ENCODE measurements around the gene NHS. TPM values are rescaled to one million over a fixed set of nuclear protein-coding genes. Genes with fewer than 3 reads are reported as not detected.

NHS gene
- total RNA-seq, 6 experiments from 2014 or later, result 0.06 to 0.27 (median 0.12) TPM

GRCh38 chrX:17597836-17598439, 222.9 kb downstream of the NHS start:
- H3K4me1 ChIP-seq, result peaks cover 0 to 10% (median 2%) of the 10 kb centered on the region in 4 donors
- H3K9me3 ChIP-seq, result no peaks in the 10 kb centered on the region
- no peak overlapping the region for H3K4me3 ChIP-seq
- TF ChIP-seq, protein P1, sequence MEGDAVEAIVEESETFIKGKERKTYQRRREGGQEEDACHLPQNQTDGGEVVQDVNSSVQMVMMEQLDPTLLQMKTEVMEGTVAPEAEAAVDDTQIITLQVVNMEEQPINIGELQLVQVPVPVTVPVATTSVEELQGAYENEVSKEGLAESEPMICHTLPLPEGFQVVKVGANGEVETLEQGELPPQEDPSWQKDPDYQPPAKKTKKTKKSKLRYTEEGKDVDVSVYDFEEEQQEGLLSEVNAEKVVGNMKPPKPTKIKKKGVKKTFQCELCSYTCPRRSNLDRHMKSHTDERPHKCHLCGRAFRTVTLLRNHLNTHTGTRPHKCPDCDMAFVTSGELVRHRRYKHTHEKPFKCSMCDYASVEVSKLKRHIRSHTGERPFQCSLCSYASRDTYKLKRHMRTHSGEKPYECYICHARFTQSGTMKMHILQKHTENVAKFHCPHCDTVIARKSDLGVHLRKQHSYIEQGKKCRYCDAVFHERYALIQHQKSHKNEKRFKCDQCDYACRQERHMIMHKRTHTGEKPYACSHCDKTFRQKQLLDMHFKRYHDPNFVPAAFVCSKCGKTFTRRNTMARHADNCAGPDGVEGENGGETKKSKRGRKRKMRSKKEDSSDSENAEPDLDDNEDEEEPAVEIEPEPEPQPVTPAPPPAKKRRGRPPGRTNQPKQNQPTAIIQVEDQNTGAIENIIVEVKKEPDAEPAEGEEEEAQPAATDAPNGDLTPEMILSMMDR (IDR thresholded peaks at IDR 0.05), result no peak
- no peak for TF ChIP-seq POLR2A (IDR thresholded peaks at IDR 0.05)
- 20% methylated on average over 2 of the region's 6 CpGs for WGBS (ENCODE audit: insufficient coverage, low coverage, low lambda C conversion rate, missing lambda C conversion rate)
- H3K36me3 ChIP-seq, result no peaks in the 10 kb centered on the region
- ATAC-seq (peak; percentile 52 to 76 (median 68)), DNase-seq (peak; percentile 57 to 79 (median 78))
- no peak overlapping the region for H3K27ac ChIP-seq
- H3K27me3 ChIP-seq, result no peaks in the 10 kb centered on the region
- intact Hi-C loops (cut with DNase I), result no loop called here

GRCh38 chrX:17601441-17602200, 226.6 kb downstream of the NHS start:
- no peaks in the 10 kb centered on the region for H3K9me3 ChIP-seq
- no peaks in the 10 kb centered on the region for H3K27me3 ChIP-seq
- DNase-seq (no peak), ATAC-seq (no peak)
- H3K4me1 ChIP-seq, result peaks cover 0 to 5% (median under 1%) of the 10 kb centered on the region in 4 donors
- H3K4me3 ChIP-seq, result no peak overlapping the region
- WGBS (ENCODE audit: insufficient coverage, low coverage, low lambda C conversion rate, missing lambda C conversion rate), result 40% methylated on average over 6 of the region's 6 CpGs
- TF ChIP-seq, protein P1 (IDR thresholded peaks at IDR 0.05), result no peak
- no peak for TF ChIP-seq POLR2A (IDR thresholded peaks at IDR 0.05)
- intact Hi-C loops (cut with DNase I), result no loop called here
- H3K36me3 ChIP-seq, result no peaks in the 10 kb centered on the region
- no peak overlapping the region for H3K27ac ChIP-seq

GRCh38 chrX:17602245-17602644, 227.2 kb downstream of the NHS start:
- Histone ChIP-seq H3K4me3 (no peak overlapping the region), H3K27me3 (no peaks in the 10 kb centered on the region), H3K36me3 (no peaks in the 10 kb centered on the region), H3K27ac (no peak overlapping the region), H3K4me1 (peaks cover 0 to 5% (median 0%) of the 10 kb centered on the region in 4 donors), H3K9me3 (no peaks in the 10 kb centered on the region)
- intact Hi-C loops (cut with DNase I), result no loop called here
- no peak for TF ChIP-seq POLR2A (IDR thresholded peaks at IDR 0.05)
- DNase-seq (no peak), ATAC-seq (no peak)

DNA sequence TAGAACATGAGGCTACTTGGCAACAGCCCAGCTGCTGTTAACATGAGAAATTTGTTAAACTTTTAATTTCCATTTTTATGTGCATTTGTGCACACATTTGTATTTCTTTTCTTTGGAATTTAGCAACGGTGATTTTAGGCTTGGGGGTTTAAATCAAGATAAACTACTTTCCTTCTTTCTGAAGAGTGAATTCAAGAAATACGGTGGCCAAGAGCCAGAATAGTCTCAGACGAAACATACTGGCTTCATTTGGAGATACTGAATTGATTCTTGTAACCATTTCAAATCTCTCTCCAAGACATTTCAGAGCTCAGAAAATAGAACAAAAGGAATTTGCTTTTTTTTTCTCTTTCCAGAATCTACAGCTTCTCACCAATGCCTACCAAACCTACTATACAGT, 228.2 kb downstream of the NHS start:
- WGBS (ENCODE audit: insufficient coverage, low coverage, low lambda C conversion rate, missing lambda C conversion rate), result 63% methylated on average over 3 of the region's 3 CpGs
- no peak for DNase-seq
- no peaks in the 10 kb centered on the region for H3K27me3 ChIP-seq
- H3K4me3 ChIP-seq, result no peak overlapping the region
- no peak overlapping the region for H3K27ac ChIP-seq
- intact Hi-C loops (cut with DNase I), result no loop called here
- no peak for ATAC-seq
- H3K36me3 ChIP-seq, result no peaks in the 10 kb centered on the region
- TF ChIP-seq, protein P1 (IDR thresholded peaks at IDR 0.05), result no peak
- no peak for TF ChIP-seq POLR2A (IDR thresholded peaks at IDR 0.05)
- no peaks in the 10 kb centered on the region for H3K9me3 ChIP-seq
- peaks cover 0 to 4% (median 0%) of the 10 kb centered on the region in 4 donors for H3K4me1 ChIP-seq

DNA sequence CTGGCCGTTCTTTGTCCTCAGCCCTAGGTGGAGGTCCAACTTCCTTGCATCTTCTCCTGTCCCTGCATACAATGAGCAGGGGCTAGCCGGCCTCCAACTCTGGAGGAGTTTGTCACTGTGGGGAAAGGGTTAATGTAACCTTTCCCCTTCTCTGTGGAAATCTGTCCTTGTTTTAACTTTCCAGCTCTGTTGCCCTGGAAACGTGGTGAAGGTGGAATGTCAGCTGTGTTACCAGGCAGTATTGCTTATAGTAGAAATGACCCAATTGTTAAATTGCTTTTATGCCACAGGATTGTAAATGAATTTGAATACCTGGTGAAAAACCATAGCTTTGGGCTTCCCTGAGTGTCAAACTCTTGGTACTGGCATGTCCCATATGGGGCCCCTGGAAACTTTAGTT, 230.7 kb downstream of the NHS start:
- H3K4me3 ChIP-seq, result no peak overlapping the region
- no peak overlapping the region for H3K27ac ChIP-seq
- no peaks in the 10 kb centered on the region for H3K4me1 ChIP-seq
- no peaks in the 10 kb centered on the region for H3K9me3 ChIP-seq
- H3K27me3 ChIP-seq, result no peaks in the 10 kb centered on the region
- no peak for TF ChIP-seq POLR2A (IDR thresholded peaks at IDR 0.05)
- TF ChIP-seq, protein P1 (IDR thresholded peaks at IDR 0.05), result no peak
- intact Hi-C loops (cut with DNase I), result no loop called here
- 56% methylated on average over 3 of the region's 3 CpGs for WGBS (ENCODE audit: insufficient coverage, low coverage, low lambda C conversion rate, missing lambda C conversion rate)
- no peaks in the 10 kb centered on the region for H3K36me3 ChIP-seq
- no peak for DNase-seq
- peak in 3 of 4 donors; percentile 25 to 48 (median 30) for ATAC-seq
